ENCODE data around the gene PRKAR2B.
"Not testable (repeated sequence)": the region's sequence is repeated elsewhere in the genome, so short reads cannot be mapped to it uniquely, and the experiment has no call there.

DNA sequence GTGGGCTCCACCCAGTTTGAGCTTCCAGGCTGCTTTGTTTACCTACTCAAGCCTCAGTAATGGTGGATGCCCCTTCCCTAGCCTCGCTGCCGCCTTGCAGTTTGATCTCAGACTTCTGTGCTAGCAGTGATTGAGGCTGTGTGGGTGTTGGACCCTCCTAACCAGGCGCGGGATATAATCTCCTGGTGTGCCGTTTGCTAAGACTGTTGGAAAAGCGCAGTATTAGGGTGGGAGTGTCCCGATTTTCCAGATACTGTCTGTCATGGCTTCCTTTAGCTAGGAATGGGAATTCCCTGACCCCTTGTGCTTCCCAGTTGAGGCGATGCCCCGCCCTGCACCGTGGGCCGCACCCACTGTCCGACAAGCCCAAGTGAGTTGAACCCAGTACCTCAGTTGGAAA lies 54.6 kb downstream of the PRKAR2B start:
- TF ChIP-seq CTCF (IDR thresholded peaks at IDR 0.05; ENCODE audit: low read depth, low read length, missing input control); RXRA (IDR thresholded peaks at IDR 0.05); GABPA (IDR thresholded peaks at IDR 0.05 in 1 of 2, conservative IDR thresholded peaks at IDR 0.05 in 1 of 2); REST (IDR thresholded peaks at IDR 0.05); TAF1 (conservative IDR thresholded peaks at IDR 0.05); MAX (IDR thresholded peaks at IDR 0.05); RAD21 (IDR thresholded peaks at IDR 0.05): not testable (repeated sequence)
